GM12891 (cell line): ENCODE data around the gene PSTPIP1.

Source experiments
- POLR2A ChIP-seq: IDR thresholded peaks from 2 replicates; pipeline ENCODE4 v1.6.1; 2011; ENCODE audit warnings: low read depth, low read length, control low read depth
- POLR2AphosphoS5 ChIP-seq: IDR thresholded peaks from 2 replicates; pipeline ENCODE4 v1.6.1; 2011; ENCODE audit warnings: low read depth, low read length, control low read depth
- TAF1 ChIP-seq: IDR thresholded peaks from 2 replicates; pipeline ENCODE4 v1.6.1; 2011; ENCODE audit warnings: low read depth, low read length, control low read depth

GRCh38 chr15:77021803-77022381 lies 27.0 kb downstream of the PSTPIP1 start:
- TF ChIP-seq POLR2A (no peak), TAF1 (no peak), POLR2AphosphoS5 (no peak)
